GM12892 (cell line): ENCODE measurements around the gene OXER1.

Source experiments
- POLR2A ChIP-seq: IDR thresholded peaks from 2 replicates; pipeline ENCODE4 v1.6.1; 2011; ENCODE audit warnings: low read depth, low read length, control low read depth
- POLR2AphosphoS5 ChIP-seq: IDR thresholded peaks from 2 replicates; pipeline ENCODE4 v1.6.1; 2011; ENCODE audit warnings: low read depth, low read length, control low read depth

GRCh38 chr2:42756966-42757513 is 6.9 kb downstream of the OXER1 start:
- TF ChIP-seq POLR2A (no peak), POLR2AphosphoS5 (no peak)
